Measurements from ENCODE around the gene MTURN. TPM values are rescaled to one million over a fixed set of nuclear protein-coding genes. Genes with fewer than 3 reads are reported as not detected.

MTURN gene
- total and polyA plus RNA-seq, 4 donors: 13.5 to 79.6 (median 23.0) TPM

GRCh38 chr7:30136117-30136731 lies 1.4 kb downstream of the MTURN start:
- Histone ChIP-seq H3K4me1 (ENCODE audit: control insufficient read depth in 5 of 5, insufficient read depth in 5 of 5, low read length in 5 of 5) (peaks cover 0 to 16% (median 4%) of the 10 kb centered on the region in 5 donors), H3K27me3 (ENCODE audit: control insufficient read depth in 3 of 3, insufficient read depth in 3 of 3, low read length in 2 of 3) (no peaks in the 10 kb centered on the region), H3K36me3 (ENCODE audit: control insufficient read depth in 4 of 4, insufficient read depth in 4 of 4, low read length in 4 of 4) (peaks cover 0 to under 1% (median 0%) of the 10 kb centered on the region in 4 donors), H3K9ac (ENCODE audit: insufficient read depth in 1 of 2, low read length in 2 of 2) (peak overlapping the region; percentile 43 to 71), H3K27ac (ENCODE audit: low read depth in 1 of 2, low read length in 1 of 2) (peak overlapping the region in 1 of 2 donors; percentile 96), H3K9me3 (ENCODE audit: control insufficient read depth in 4 of 4, insufficient read depth in 3 of 4, low read length in 3 of 4) (no peaks in the 10 kb centered on the region), H3K4me3 (peak overlapping the region; percentile 86)
- 8 to 19% methylated on average over 36 of the region's 36 CpGs for WGBS, 2 donors
- ATAC-seq (ENCODE audit: insufficient read depth, low FRiP score): no peak
- no peak for TF ChIP-seq CTCF (IDR thresholded peaks at IDR 0.05; ENCODE audit: control extremely low read depth, extremely low read depth)
- peak in 1 of 3 donors; percentile 46 for DNase-seq

GRCh38 chr7:30136743-30137485 lies 2.1 kb downstream of the MTURN start:
- peak overlapping the region in 1 of 2 donors; percentile 71 for H3K9ac ChIP-seq (ENCODE audit: insufficient read depth in 1 of 2, low read length in 2 of 2)
- no peak for ATAC-seq (ENCODE audit: insufficient read depth, low FRiP score)
- DNase-seq: no peak
- 86 to 87% methylated on average over 7 of the region's 7 CpGs for WGBS, 2 donors
- H3K27ac ChIP-seq (ENCODE audit: low read depth in 1 of 2, low read length in 1 of 2): peak overlapping the region in 1 of 2 donors; percentile 96
- H3K9me3 ChIP-seq (ENCODE audit: control insufficient read depth in 4 of 4, insufficient read depth in 3 of 4, low read length in 3 of 4): no peaks in the 10 kb centered on the region
- no peak overlapping the region for H3K4me3 ChIP-seq
- H3K27me3 ChIP-seq (ENCODE audit: control insufficient read depth in 3 of 3, insufficient read depth in 3 of 3, low read length in 2 of 3): no peaks in the 10 kb centered on the region
- TF ChIP-seq CTCF (IDR thresholded peaks at IDR 0.05; ENCODE audit: control extremely low read depth, extremely low read depth): no peak
- H3K4me1 ChIP-seq (ENCODE audit: control insufficient read depth in 5 of 5, insufficient read depth in 5 of 5, low read length in 5 of 5): peaks cover 0 to 21% (median 8%) of the 10 kb centered on the region in 5 donors
- H3K36me3 ChIP-seq (ENCODE audit: control insufficient read depth in 4 of 4, insufficient read depth in 4 of 4, low read length in 4 of 4): peaks cover 0 to 3% (median 0%) of the 10 kb centered on the region in 4 donors

- Histone ChIP-seq H3K27me3 (ENCODE audit: control insufficient read depth in 3 of 3, insufficient read depth in 3 of 3, low read length in 2 of 3) (no peaks in the 10 kb centered on the region), H3K27ac (ENCODE audit: low read depth in 1 of 2, low read length in 1 of 2) (peak overlapping the region in 1 of 2 donors; percentile 62), H3K4me1 (ENCODE audit: control insufficient read depth in 5 of 5, insufficient read depth in 5 of 5, low read length in 5 of 5) (peaks cover 0 to 33% (median 21%) of the 10 kb centered on the region in 5 donors), H3K9ac (ENCODE audit: insufficient read depth in 1 of 2, low read length in 2 of 2) (no peak overlapping the region), H3K9me3 (ENCODE audit: control insufficient read depth in 4 of 4, insufficient read depth in 3 of 4, low read length in 3 of 4) (no peaks in the 10 kb centered on the region), H3K4me3 (no peak overlapping the region), H3K36me3 (ENCODE audit: control insufficient read depth in 4 of 4, insufficient read depth in 4 of 4, low read length in 4 of 4) (peaks cover 0 to 3% (median 0%) of the 10 kb centered on the region in 4 donors)
- 41 to 52% methylated on average over 4 of the region's 4 CpGs for WGBS, 2 donors
- no peak for TF ChIP-seq CTCF (IDR thresholded peaks at IDR 0.05; ENCODE audit: control extremely low read depth, extremely low read depth)
- DNase-seq: no peak
- no peak for ATAC-seq (ENCODE audit: insufficient read depth, low FRiP score)
Measured at GRCh38 chr7:30139836-30140384, 5.1 kb downstream of the MTURN start.

Measured in lung (tissue), 12 donors.